ENCODE measurements around the gene CIITA. TPM values are rescaled to one million over a fixed set of nuclear protein-coding genes. Genes with fewer than 3 reads are reported as not detected.
"Not testable (repeated sequence)": the region's sequence is repeated elsewhere in the genome, so short reads cannot be mapped to it uniquely, and the experiment has no call there.

CIITA gene
- total and polyA plus RNA-seq, 2 experiments from 2014 or later, result 0.09 TPM; not detected in 1

GRCh38 chr16:10966129-10966528, 89.1 kb downstream of the CIITA start:
- in situ Hi-C loops (cut with MboI), result loop anchor here (10.0 to 25.0 kb wide), 3 partner anchors 289 to 721 kb away; partner anchors contain the start of gene SOCS1
- TF ChIP-seq EZH2phosphoT487 (IDR thresholded peaks at IDR 0.05; ENCODE audit: insufficient read depth, low read depth) (no peak), EZH2 (IDR thresholded peaks at IDR 0.05; ENCODE audit: insufficient read depth, poor library complexity, severe bottlenecking) (no peak)
- DNase-seq, result no peak
- Histone ChIP-seq H3K27me3 (replicated peaks; ENCODE audit: insufficient read depth) (no peaks in the 10 kb centered on the region), H4K20me1 (ENCODE audit: insufficient read depth) (no peaks in the 10 kb centered on the region), H3K4me1 (ENCODE audit: insufficient read depth) (peaks cover 12% of the 10 kb centered on the region), H3K9me2 (ENCODE audit: insufficient read depth) (no peaks in the 10 kb centered on the region), H3K9ac (no peak overlapping the region), H3F3A (ENCODE audit: insufficient read depth) (peaks cover 13% of the 10 kb centered on the region), H3K4me3 (no peak overlapping the region), H3K36me3 (ENCODE audit: low read depth) (peaks cover 10% of the 10 kb centered on the region; the same call in 1 of the 2 replicates), H3K79me2 (ENCODE audit: insufficient read depth) (no peaks in the 10 kb centered on the region; the same call in 1 of the 2 replicates), H2AFZ (no peak overlapping the region), H3K4me2 (ENCODE audit: unreplicated experiment) (no peak overlapping the region), H3K27ac (no peak overlapping the region), H3K9me3 (ENCODE audit: low read depth) (no peaks in the 10 kb centered on the region)
- WGBS, 2 experiments (ENCODE audit: low coverage in 1 of 2, low lambda C conversion rate in 2 of 2, missing lambda C conversion rate in 2 of 2), result 95 to 97% methylated on average over 5 of the region's 5 CpGs

GRCh38 chr16:10966559-10966958, 89.6 kb downstream of the CIITA start:
- not testable (repeated sequence) for H3K4me2 ChIP-seq (ENCODE audit: unreplicated experiment); H4K20me1 ChIP-seq (ENCODE audit: insufficient read depth); H3K27me3 ChIP-seq (replicated peaks; ENCODE audit: insufficient read depth); H3K4me1 ChIP-seq (ENCODE audit: insufficient read depth); H3K4me3 ChIP-seq; H3K9me3 ChIP-seq (ENCODE audit: low read depth); H3K27ac ChIP-seq; H3K9me2 ChIP-seq (ENCODE audit: insufficient read depth); H3K79me2 ChIP-seq (ENCODE audit: insufficient read depth); DNase-seq; H2AFZ ChIP-seq; H3K9ac ChIP-seq
- in situ Hi-C loops (cut with MboI), result loop anchor here (10.0 to 25.0 kb wide), 3 partner anchors 288 to 721 kb away; partner anchors contain the start of gene SOCS1
- WGBS, 2 experiments (ENCODE audit: low coverage in 1 of 2, low lambda C conversion rate in 2 of 2, missing lambda C conversion rate in 2 of 2), result 75 to 78% methylated on average over 4 of the region's 4 CpGs
- H3K36me3 ChIP-seq (ENCODE audit: low read depth), result peaks cover 11% of the 10 kb centered on the region; the same call in 1 of the 2 replicates
- H3F3A ChIP-seq (ENCODE audit: insufficient read depth), result peaks cover 10% of the 10 kb centered on the region

- Histone ChIP-seq H3K4me1 (ENCODE audit: insufficient read depth) (peaks cover 10% of the 10 kb centered on the region), H3F3A (ENCODE audit: insufficient read depth) (no peaks in the 10 kb centered on the region), H3K27ac (no peak overlapping the region), H3K36me3 (ENCODE audit: low read depth) (peaks cover 11% of the 10 kb centered on the region), H3K79me2 (ENCODE audit: insufficient read depth) (no peaks in the 10 kb centered on the region; the same call in 1 of the 2 replicates), H3K9ac (no peak overlapping the region), H3K27me3 (replicated peaks; ENCODE audit: insufficient read depth) (no peaks in the 10 kb centered on the region), H3K4me2 (ENCODE audit: unreplicated experiment) (no peak overlapping the region), H3K9me3 (ENCODE audit: low read depth) (no peaks in the 10 kb centered on the region), H2AFZ (no peak overlapping the region), H3K9me2 (ENCODE audit: insufficient read depth) (no peaks in the 10 kb centered on the region), H3K4me3 (no peak overlapping the region), H4K20me1 (ENCODE audit: insufficient read depth) (no peaks in the 10 kb centered on the region)
- TF ChIP-seq EZH2phosphoT487 (IDR thresholded peaks at IDR 0.05; ENCODE audit: insufficient read depth, low read depth) (no peak), EZH2 (IDR thresholded peaks at IDR 0.05; ENCODE audit: insufficient read depth, poor library complexity, severe bottlenecking) (no peak)
- WGBS, 2 experiments (ENCODE audit: low coverage in 1 of 2, low lambda C conversion rate in 2 of 2, missing lambda C conversion rate in 2 of 2), result 79 to 87% methylated on average over 5 of the region's 5 CpGs
- in situ Hi-C loops (cut with MboI), result loop anchor here (10.0 to 25.0 kb wide), 3 partner anchors 287 to 719 kb away; partner anchors contain the start of gene SOCS1
- no peak for DNase-seq
Observed at GRCh38 chr16:10967986-10968385, 91.0 kb downstream of the CIITA start.

- H3K9me2 ChIP-seq (ENCODE audit: insufficient read depth), result no peaks in the 10 kb centered on the region
- no peaks in the 10 kb centered on the region; the same call in 1 of the 2 replicates for H3K79me2 ChIP-seq (ENCODE audit: insufficient read depth)
- no peaks in the 10 kb centered on the region for H3K9me3 ChIP-seq (ENCODE audit: low read depth)
- in situ Hi-C loops (cut with MboI), result loop anchor here (10.0 to 25.0 kb wide), 3 partner anchors 286 to 719 kb away; partner anchors contain the start of gene SOCS1
- H3K27ac ChIP-seq, result no peak overlapping the region
- no peak overlapping the region for H2AFZ ChIP-seq
- H3K4me1 ChIP-seq (ENCODE audit: insufficient read depth), result peaks cover 10% of the 10 kb centered on the region
- no peak overlapping the region for H3K9ac ChIP-seq
- H4K20me1 ChIP-seq (ENCODE audit: insufficient read depth), result no peaks in the 10 kb centered on the region
- H3K4me3 ChIP-seq, result no peak overlapping the region
- H3F3A ChIP-seq (ENCODE audit: insufficient read depth), result no peaks in the 10 kb centered on the region
- H3K27me3 ChIP-seq (replicated peaks; ENCODE audit: insufficient read depth), result no peaks in the 10 kb centered on the region
- peaks cover 11% of the 10 kb centered on the region for H3K36me3 ChIP-seq (ENCODE audit: low read depth)
- TF ChIP-seq EZH2 (IDR thresholded peaks at IDR 0.05; ENCODE audit: insufficient read depth, poor library complexity, severe bottlenecking) (no peak), EZH2phosphoT487 (IDR thresholded peaks at IDR 0.05; ENCODE audit: insufficient read depth, low read depth) (no peak)
- no peak overlapping the region for H3K4me2 ChIP-seq (ENCODE audit: unreplicated experiment)
- no peak for DNase-seq
- 100% methylated on average over 3 of the region's 3 CpGs for WGBS, 2 experiments (ENCODE audit: low coverage in 1 of 2, low lambda C conversion rate in 2 of 2, missing lambda C conversion rate in 2 of 2)
Observed at GRCh38 chr16:10968498-10968897, 91.5 kb downstream of the CIITA start.

Data from GM23248 (cell line).